ENCODE results near the gene SREBF2. TPM values are rescaled to one million over a fixed set of nuclear protein-coding genes. Genes with fewer than 3 reads are reported as not detected.

Gene SREBF2
- total and polyA plus RNA-seq, 2 experiments from 2014 or later, result 23.6 to 26.5 TPM

DNA sequence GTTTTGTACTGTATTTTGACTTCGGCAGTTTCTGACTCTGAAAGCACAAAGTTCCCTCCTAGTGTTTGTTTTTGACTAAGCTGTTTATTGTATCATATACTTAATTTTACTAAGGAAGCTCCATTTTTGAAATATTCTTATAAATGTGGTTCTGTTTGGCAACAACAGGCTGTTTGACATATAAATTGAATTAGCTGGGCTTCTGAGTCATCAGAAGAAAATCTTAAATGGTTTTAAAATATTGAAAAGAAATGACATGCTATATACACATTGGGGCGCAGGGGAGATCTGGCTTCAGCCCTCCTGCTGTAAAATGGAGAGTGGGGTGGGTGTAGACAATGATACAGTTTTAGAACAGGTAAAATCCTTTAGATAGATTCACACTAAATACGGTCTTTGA, 43.4 kb downstream of the SREBF2 start:
- Histone ChIP-seq H3K27me3 (replicated peaks; ENCODE audit: insufficient read depth) (no peaks in the 10 kb centered on the region), H3K27ac (no peak overlapping the region), H3K79me2 (ENCODE audit: insufficient read depth) (no peaks in the 10 kb centered on the region), H3F3A (ENCODE audit: insufficient read depth) (no peaks in the 10 kb centered on the region), H3K4me1 (ENCODE audit: insufficient read depth) (peaks cover 16% of the 10 kb centered on the region), H4K20me1 (ENCODE audit: insufficient read depth) (no peaks in the 10 kb centered on the region), H3K9me3 (ENCODE audit: low read depth) (no peaks in the 10 kb centered on the region), H3K36me3 (ENCODE audit: low read depth) (peaks cover 11% of the 10 kb centered on the region; the same call in 1 of the 2 replicates), H2AFZ (no peak overlapping the region), H3K4me2 (ENCODE audit: unreplicated experiment) (peak overlapping the region; percentile 21), H3K9me2 (ENCODE audit: insufficient read depth) (no peaks in the 10 kb centered on the region), H3K9ac (no peak overlapping the region), H3K4me3 (no peak overlapping the region)
- peak; percentile 49 for DNase-seq
- TF ChIP-seq EZH2 (IDR thresholded peaks at IDR 0.05; ENCODE audit: insufficient read depth, poor library complexity, severe bottlenecking) (no peak), EZH2phosphoT487 (IDR thresholded peaks at IDR 0.05; ENCODE audit: insufficient read depth, low read depth) (no peak)
- in situ Hi-C loops (cut with MboI), result no loop called here
- 94 to 96% methylated on average over 3 of the region's 3 CpGs for WGBS, 2 experiments (ENCODE audit: low coverage in 1 of 2, low lambda C conversion rate in 2 of 2, missing lambda C conversion rate in 2 of 2)

DNA sequence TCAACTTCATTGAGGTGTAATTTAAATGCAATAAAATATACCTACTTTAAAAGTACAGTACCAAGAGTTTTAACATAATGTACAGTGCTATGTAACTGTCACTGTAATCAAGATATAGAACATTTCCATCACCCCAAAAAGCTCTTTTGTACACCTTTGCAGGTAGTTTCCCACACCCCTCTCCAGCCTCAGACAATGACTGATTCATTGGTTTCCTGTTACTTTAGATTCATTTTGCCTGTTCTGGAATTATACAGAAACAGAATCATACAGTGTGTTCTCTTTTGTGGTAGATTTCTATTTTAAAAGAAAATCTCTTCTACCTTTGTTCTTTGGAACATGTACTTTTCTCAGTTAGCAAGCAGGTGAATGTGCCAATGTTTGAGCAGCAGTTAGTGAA, 43.8 kb downstream of the SREBF2 start:
- no peaks in the 10 kb centered on the region for H3K9me2 ChIP-seq (ENCODE audit: insufficient read depth)
- no peaks in the 10 kb centered on the region for H3K9me3 ChIP-seq (ENCODE audit: low read depth)
- H2AFZ ChIP-seq, result no peak overlapping the region
- DNase-seq, result no peak
- no peaks in the 10 kb centered on the region for H3K79me2 ChIP-seq (ENCODE audit: insufficient read depth)
- H4K20me1 ChIP-seq (ENCODE audit: insufficient read depth), result no peaks in the 10 kb centered on the region
- H3K36me3 ChIP-seq (ENCODE audit: low read depth), result peaks cover 10% of the 10 kb centered on the region; the same call in 1 of the 2 replicates
- peak overlapping the region; percentile 21 for H3K4me2 ChIP-seq (ENCODE audit: unreplicated experiment)
- H3K27ac ChIP-seq, result no peak overlapping the region
- no peaks in the 10 kb centered on the region for H3K27me3 ChIP-seq (replicated peaks; ENCODE audit: insufficient read depth)
- peaks cover 16% of the 10 kb centered on the region for H3K4me1 ChIP-seq (ENCODE audit: insufficient read depth)
- H3F3A ChIP-seq (ENCODE audit: insufficient read depth), result no peaks in the 10 kb centered on the region
- H3K9ac ChIP-seq, result no peak overlapping the region
- TF ChIP-seq EZH2 (IDR thresholded peaks at IDR 0.05; ENCODE audit: insufficient read depth, poor library complexity, severe bottlenecking) (no peak), EZH2phosphoT487 (IDR thresholded peaks at IDR 0.05; ENCODE audit: insufficient read depth, low read depth) (no peak)
- in situ Hi-C loops (cut with MboI), result no loop called here
- H3K4me3 ChIP-seq, result no peak overlapping the region

DNA sequence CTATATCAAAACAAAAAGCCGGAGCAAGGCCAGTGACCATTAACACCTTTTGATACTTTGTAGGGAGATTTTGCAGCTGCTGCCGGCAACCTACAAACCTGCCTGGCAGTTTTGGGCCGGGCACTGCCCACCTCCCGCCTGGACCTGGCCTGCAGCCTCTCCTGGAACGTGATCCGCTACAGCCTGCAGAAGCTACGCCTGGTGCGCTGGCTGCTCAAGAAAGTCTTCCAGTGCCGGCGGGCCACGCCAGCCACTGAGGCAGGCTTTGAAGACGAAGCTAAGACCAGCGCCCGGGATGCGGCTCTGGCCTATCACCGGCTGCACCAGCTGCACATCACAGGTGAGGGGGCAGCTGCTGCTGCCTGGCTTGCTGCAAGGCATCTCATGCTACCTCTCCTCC, 47.7 kb downstream of the SREBF2 start:
- WGBS, 2 experiments (ENCODE audit: low coverage in 1 of 2, low lambda C conversion rate in 2 of 2, missing lambda C conversion rate in 2 of 2), result 99% methylated on average over 16 of the region's 16 CpGs
- H3K79me2 ChIP-seq (ENCODE audit: insufficient read depth), result no peaks in the 10 kb centered on the region
- in situ Hi-C loops (cut with MboI), result no loop called here
- H3K27me3 ChIP-seq (replicated peaks; ENCODE audit: insufficient read depth), result no peaks in the 10 kb centered on the region
- peaks cover 12% of the 10 kb centered on the region for H3K4me1 ChIP-seq (ENCODE audit: insufficient read depth)
- no peak for DNase-seq
- no peak overlapping the region for H3K4me3 ChIP-seq
- H4K20me1 ChIP-seq (ENCODE audit: insufficient read depth), result no peaks in the 10 kb centered on the region
- H3K9ac ChIP-seq, result no peak overlapping the region
- peaks cover 14% of the 10 kb centered on the region; the same call in 1 of the 2 replicates for H3K36me3 ChIP-seq (ENCODE audit: low read depth)
- no peaks in the 10 kb centered on the region for H3F3A ChIP-seq (ENCODE audit: insufficient read depth)
- no peak overlapping the region for H3K4me2 ChIP-seq (ENCODE audit: unreplicated experiment)
- no peak overlapping the region for H3K27ac ChIP-seq
- H3K9me2 ChIP-seq (ENCODE audit: insufficient read depth), result no peaks in the 10 kb centered on the region
- H2AFZ ChIP-seq, result no peak overlapping the region
- H3K9me3 ChIP-seq (ENCODE audit: low read depth), result no peaks in the 10 kb centered on the region
- TF ChIP-seq EZH2phosphoT487 (IDR thresholded peaks at IDR 0.05; ENCODE audit: insufficient read depth, low read depth) (no peak), EZH2 (IDR thresholded peaks at IDR 0.05; ENCODE audit: insufficient read depth, poor library complexity, severe bottlenecking) (no peak)

DNA sequence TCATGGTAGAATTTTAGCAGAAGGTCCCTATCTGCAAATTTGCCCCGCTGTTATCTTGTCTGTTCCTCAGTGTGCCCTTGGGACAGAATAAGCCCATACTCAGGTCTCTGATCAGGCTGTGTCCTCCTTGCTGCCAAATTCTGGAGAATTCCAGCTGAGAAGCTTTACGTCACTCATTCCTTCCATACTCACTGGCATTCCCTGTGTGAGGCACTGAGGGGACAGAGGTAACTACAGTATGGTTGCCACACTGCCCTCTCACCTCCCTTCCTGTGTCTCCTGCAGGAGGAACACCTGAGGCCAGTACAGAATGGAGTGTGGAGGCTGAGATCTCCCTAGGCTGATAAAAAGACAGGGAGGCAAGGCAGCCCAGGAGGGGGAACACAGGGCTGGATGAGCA, 50.5 kb downstream of the SREBF2 start:
- Histone ChIP-seq H3K27me3 (replicated peaks; ENCODE audit: insufficient read depth) (no peaks in the 10 kb centered on the region), H3K4me1 (ENCODE audit: insufficient read depth) (peaks cover 2% of the 10 kb centered on the region), H3K27ac (no peak overlapping the region), H4K20me1 (ENCODE audit: insufficient read depth) (no peaks in the 10 kb centered on the region), H3K9ac (no peak overlapping the region), H3K9me3 (ENCODE audit: low read depth) (no peaks in the 10 kb centered on the region), H2AFZ (no peak overlapping the region), H3F3A (ENCODE audit: insufficient read depth) (peaks cover 1% of the 10 kb centered on the region), H3K79me2 (ENCODE audit: insufficient read depth) (no peaks in the 10 kb centered on the region), H3K4me2 (ENCODE audit: unreplicated experiment) (no peak overlapping the region), H3K4me3 (no peak overlapping the region), H3K36me3 (ENCODE audit: low read depth) (peaks cover 27% of the 10 kb centered on the region; the same call in 1 of the 2 replicates), H3K9me2 (ENCODE audit: insufficient read depth) (no peaks in the 10 kb centered on the region)
- no peak for TF ChIP-seq EZH2phosphoT487 (IDR thresholded peaks at IDR 0.05; ENCODE audit: insufficient read depth, low read depth)
- no peak for TF ChIP-seq EZH2 (IDR thresholded peaks at IDR 0.05; ENCODE audit: insufficient read depth, poor library complexity, severe bottlenecking)
- in situ Hi-C loops (cut with MboI), result no loop called here
- WGBS, 2 experiments (ENCODE audit: low coverage in 1 of 2, low lambda C conversion rate in 2 of 2, missing lambda C conversion rate in 2 of 2), result 91 to 100% methylated on average over 2 of the region's 2 CpGs
- no peak for DNase-seq

DNA sequence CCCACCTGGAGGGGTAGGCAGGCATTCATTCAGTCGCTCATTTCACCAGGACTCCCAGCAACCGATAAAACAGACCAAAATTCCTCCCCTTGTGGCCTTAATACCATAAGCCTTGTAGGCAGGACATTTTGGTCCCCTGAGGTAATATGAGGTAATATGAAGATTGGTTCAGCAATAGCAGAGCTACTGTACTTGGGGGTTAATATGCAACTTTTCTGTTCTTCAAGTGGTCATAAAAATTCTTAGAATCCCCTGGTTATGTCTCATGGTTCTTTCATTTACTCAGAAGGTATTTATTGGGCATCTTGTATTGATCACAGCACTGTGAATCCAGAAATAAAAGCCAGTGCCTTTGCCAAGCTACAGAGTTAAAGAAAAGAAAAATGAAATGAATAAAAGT, 52.2 kb downstream of the SREBF2 start:
- H3K4me2 ChIP-seq (ENCODE audit: unreplicated experiment), result no peak overlapping the region
- no peak overlapping the region for H3K4me3 ChIP-seq
- H3K9me3 ChIP-seq (ENCODE audit: low read depth), result no peaks in the 10 kb centered on the region
- H2AFZ ChIP-seq, result no peak overlapping the region
- in situ Hi-C loops (cut with MboI), result no loop called here
- 98 to 100% methylated on average over 2 of the region's 2 CpGs for WGBS, 2 experiments (ENCODE audit: low coverage in 1 of 2, low lambda C conversion rate in 2 of 2, missing lambda C conversion rate in 2 of 2)
- peaks cover 7% of the 10 kb centered on the region for H3K4me1 ChIP-seq (ENCODE audit: insufficient read depth)
- H4K20me1 ChIP-seq (ENCODE audit: insufficient read depth), result no peaks in the 10 kb centered on the region
- H3K9ac ChIP-seq, result no peak overlapping the region
- H3K27me3 ChIP-seq (replicated peaks; ENCODE audit: insufficient read depth), result no peaks in the 10 kb centered on the region
- no peak overlapping the region for H3K27ac ChIP-seq
- TF ChIP-seq EZH2 (IDR thresholded peaks at IDR 0.05; ENCODE audit: insufficient read depth, poor library complexity, severe bottlenecking), result no peak
- TF ChIP-seq EZH2phosphoT487 (IDR thresholded peaks at IDR 0.05; ENCODE audit: insufficient read depth, low read depth), result no peak
- no peaks in the 10 kb centered on the region for H3K9me2 ChIP-seq (ENCODE audit: insufficient read depth)
- H3K36me3 ChIP-seq (ENCODE audit: low read depth), result peaks cover 29% of the 10 kb centered on the region; the same call in 1 of the 2 replicates
- H3F3A ChIP-seq (ENCODE audit: insufficient read depth), result peaks cover 5% of the 10 kb centered on the region
- no peak for DNase-seq
- no peaks in the 10 kb centered on the region for H3K79me2 ChIP-seq (ENCODE audit: insufficient read depth)

All from GM23248 (cell line).